Sciatic nerve (tissue), 1 donor: ENCODE measurements around the gene RARS2. TPM values are rescaled to one million over a fixed set of nuclear protein-coding genes. Genes with fewer than 3 reads are reported as not detected.

Source experiments
- total RNA-seq: library from RNA; stranded (reverse); fragmentation: NEBNext Ultra II Directional; extraction: Animal tissue kit (Norgen Biotek cat#: 25700); gene quantifications from one replicate; pipeline ENCODE4 v1.2.1, GENCODE V29; 2021
- donor health status: DM: no; HTN: no; CAD: no.

RARS2 gene
- total RNA-seq, 1 donor from 2014 or later, result 31.9 TPM

Other genes with a start within 250 kb of the RARS2 start
- gene C6orf163, start 245.2 kb downstream of the RARS2 start, total RNA-seq, result 4.7 TPM
- 0.40 TPM for gene CFAP206, start 182.0 kb downstream of the RARS2 start, total RNA-seq
- 32.6 TPM for gene SLC35A1, start 117.0 kb downstream of the RARS2 start, total RNA-seq
- gene ORC3, start 148 bp upstream of the RARS2 start, total RNA-seq, result 28.0 TPM
- 49.0 TPM for gene AKIRIN2, start 112.2 kb upstream of the RARS2 start, total RNA-seq